ENCODE results near the gene RAPGEF3.

DNA sequence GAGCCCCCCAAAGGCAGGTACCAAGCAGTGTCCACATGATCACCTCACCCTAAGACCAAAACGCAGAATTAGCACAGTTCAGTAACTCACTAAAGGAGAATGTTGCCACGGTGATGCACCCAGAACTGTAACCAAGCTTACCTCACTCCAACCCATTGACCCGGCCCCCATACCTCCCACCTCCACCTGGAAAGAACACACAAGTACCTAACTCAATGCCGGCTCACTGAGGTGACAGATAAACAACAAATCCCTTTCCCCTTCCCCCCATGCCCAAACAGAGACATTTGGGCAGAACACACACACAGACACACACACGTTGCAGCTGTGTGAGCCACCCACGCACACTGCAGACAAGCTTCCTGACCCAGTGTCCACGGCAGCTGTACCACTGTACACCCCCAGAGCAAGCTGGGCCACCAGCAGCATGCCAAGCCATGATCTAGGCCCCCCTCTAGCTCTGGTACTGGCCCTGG lies 1.3 kb downstream of the RAPGEF3 start:
- TF ChIP-seq, protein P1, sequence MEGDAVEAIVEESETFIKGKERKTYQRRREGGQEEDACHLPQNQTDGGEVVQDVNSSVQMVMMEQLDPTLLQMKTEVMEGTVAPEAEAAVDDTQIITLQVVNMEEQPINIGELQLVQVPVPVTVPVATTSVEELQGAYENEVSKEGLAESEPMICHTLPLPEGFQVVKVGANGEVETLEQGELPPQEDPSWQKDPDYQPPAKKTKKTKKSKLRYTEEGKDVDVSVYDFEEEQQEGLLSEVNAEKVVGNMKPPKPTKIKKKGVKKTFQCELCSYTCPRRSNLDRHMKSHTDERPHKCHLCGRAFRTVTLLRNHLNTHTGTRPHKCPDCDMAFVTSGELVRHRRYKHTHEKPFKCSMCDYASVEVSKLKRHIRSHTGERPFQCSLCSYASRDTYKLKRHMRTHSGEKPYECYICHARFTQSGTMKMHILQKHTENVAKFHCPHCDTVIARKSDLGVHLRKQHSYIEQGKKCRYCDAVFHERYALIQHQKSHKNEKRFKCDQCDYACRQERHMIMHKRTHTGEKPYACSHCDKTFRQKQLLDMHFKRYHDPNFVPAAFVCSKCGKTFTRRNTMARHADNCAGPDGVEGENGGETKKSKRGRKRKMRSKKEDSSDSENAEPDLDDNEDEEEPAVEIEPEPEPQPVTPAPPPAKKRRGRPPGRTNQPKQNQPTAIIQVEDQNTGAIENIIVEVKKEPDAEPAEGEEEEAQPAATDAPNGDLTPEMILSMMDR (IDR thresholded peaks at IDR 0.05 in 4 of 5, conservative IDR thresholded peaks at IDR 0.05 in 1 of 5), result no peak
- TF ChIP-seq POLR2A (IDR thresholded peaks at IDR 0.05), result no peak
